ACHN (cell line): ENCODE measurements around the gene RIN1.
"Not testable (repeated sequence)": the region's sequence is repeated elsewhere in the genome, so short reads cannot be mapped to it uniquely, and the experiment has no call there.

ENCODE experiments used
- DNase-seq: peaks from one replicate; pipeline ENCODE4 v3.0.0-alpha.2; 2015
- in situ Hi-C: cut with HindIII; loops from 2 replicates; pipeline ENCODE4 v1.10.0; 2017; ENCODE audit warnings: low sequenced_read_pairs, low pct_ligation_motif_present, low pct_unique_long_range_greater_than_20kb

The RIN1 gene

DNA sequence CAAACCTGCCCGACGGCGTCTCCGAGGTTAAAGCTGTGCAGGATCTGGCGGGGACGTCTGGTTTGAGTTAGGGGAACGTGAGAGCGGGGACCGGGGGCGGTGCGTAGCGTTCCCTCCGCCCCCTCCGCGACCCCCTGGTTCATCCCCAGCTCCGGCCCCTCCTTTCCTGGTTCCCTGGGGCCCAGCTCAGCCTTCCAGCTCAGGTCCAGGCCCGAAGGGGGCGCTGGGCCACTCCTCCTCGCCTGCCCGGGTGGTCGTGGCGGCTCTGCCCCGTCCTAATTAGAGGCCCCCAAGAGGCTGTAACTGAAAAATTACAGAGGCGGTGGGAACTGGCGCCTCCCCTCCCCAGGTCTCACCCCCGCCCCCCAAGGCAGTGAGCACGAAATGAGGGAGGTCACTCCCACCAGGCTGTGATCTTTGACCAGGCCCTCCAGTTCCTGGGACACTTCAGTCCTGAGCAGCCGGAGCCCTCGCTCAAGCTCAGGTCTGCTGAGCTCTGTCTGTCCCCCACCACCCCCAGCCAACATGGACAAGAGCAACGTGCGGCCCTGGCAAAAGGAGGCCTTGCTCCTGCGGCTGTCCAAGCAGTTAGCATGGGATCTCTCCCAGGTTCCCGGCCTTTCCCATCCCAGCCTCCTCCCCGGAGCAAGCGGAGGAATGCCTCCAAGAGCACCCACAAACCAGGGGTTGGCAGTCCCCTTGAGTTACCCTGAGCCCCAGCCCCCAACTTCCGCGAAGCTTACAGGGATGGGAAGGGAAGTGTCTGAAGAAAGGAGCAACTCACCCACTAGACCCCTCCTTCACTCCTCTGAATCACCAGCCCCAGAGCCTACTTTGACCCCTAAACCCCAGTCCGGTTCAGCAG lies 22.7 kb downstream of the RIN1 start:
- no peak for DNase-seq
- in situ Hi-C loops, result no loop called here

DNA sequence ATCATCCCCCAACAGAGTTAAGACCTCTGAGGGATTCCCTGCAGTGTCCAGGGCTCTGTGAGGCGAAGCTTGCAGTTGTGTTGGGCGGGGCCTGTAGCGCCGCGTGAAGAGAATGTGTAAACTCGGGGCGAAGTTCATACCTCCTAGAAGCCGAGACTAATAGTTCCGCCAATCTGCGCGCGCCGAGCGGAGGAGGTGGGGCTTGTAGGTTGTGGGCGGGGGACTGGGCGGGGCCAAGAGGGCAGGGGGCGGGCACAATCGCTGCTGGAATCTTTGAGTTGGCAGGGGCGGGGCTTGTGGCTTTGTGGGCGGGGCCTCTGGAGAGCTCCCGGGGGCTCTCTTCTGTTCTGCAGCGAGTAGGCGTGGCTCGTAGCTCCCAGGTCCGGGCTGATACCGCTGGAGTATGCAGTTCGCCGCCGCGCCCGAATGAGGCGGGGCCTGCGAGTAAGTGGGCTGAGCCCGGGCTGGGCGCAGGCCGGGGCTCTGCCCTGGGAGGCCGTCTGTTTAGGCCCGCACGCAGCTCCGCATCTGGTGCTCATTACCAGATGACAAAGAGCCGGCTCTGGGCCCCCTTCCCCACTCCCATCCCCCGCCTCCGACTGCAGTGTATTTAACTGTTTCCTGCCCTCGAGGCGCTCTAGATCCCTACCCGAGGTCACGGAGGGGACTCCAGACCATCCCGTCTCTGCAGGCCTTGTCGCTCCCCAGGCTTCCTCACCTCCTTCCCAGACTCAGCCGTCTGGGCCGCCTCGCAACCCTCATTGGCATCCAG lies 23.5 kb downstream of the RIN1 start:
- in situ Hi-C loops, result no loop called here
- DNase-seq, result peak; percentile 96

DNA sequence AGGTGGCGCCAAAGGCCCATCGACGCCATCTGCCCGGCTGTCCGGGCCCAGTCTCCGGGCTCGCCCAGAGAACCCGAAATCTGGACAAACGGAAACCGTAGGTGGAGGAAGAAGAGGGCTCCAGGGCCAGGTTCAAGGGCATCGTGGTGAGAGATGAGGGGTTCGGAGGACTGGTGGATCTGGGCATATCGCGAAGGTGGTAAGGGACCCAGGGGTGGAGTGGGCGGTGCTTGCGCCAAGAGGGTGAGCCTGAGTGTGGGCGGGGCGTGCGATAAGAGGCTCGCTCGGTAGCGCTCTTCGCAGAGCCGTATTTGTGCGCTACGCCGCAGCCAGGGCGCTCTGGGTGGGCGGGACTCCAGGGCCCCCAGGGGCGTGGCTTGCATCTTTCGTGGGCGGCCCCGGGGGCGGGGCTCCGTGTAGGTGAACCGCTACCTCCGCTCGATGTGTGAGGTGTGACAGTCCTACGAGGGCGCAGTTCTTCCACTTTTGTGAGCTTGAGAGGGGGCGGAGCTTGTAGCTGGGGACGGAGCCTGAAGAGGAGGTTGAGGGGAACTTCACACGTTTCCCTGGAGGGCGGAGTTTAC lies 24.2 kb downstream of the RIN1 start:
- peak; percentile 91 for DNase-seq

DNA sequence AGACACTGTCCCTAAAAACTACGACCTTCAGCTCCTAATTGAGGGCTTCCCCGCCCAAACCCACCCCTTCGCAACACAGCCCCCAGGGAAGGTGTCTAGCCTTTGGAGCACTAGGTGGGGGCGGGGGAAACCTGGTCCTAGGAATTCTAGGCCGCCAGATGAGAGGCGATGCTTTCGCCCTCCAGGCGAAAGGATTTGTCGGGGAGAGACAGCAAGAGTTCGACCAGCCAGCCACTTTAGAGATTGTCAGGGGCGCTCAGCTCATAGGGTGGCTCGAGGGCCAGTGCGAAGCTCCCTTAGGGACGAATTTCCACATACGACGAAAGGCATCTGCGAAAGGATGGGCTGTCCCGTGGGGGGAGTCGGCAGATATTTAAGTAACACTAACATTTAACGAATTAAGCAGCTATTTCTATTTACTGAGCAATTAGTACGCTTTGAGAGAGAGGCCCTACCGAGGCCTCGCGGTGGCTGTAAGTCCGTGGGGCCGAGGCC lies 24.7 kb downstream of the RIN1 start:
- no peak for DNase-seq
- in situ Hi-C loops, result no loop called here

More for the DNA sequence above, 24.2 kb downstream of the RIN1 start:
- in situ Hi-C loops, result no loop called here

GRCh38 chr11:66310803-66311440 lies 25.3 kb downstream of the RIN1 start:
- DNase-seq, in situ Hi-C loops: not testable (repeated sequence)

GRCh38 chr11:66310324-66310723 lies 25.9 kb downstream of the RIN1 start:
- no peak for DNase-seq
- in situ Hi-C loops, result no loop called here

DNA sequence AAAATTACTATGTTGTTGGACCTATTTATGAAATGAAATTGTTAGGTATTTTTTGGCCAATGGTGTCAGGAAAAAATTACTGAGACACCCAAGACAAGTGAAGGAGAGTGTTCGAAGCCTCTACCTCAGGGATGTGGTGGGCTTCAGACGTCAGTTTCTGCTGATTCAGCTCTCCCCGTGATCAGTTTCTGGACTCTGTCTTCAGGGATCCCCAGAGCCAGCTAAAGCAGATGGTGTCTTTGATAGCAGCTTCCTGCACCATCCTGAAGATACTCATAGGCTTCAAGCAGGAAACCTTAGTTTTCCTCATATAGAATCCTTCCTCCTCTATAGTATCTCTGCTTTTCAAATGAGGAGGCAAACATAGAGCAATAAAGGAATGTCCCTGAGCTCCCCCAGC lies 26.8 kb downstream of the RIN1 start:
- in situ Hi-C loops, result no loop called here

GRCh38 chr11:66302656-66303055 lies 33.6 kb downstream of the RIN1 start:
- in situ Hi-C loops, result no loop called here
- DNase-seq, result no peak

More for the DNA sequence above, 26.8 kb downstream of the RIN1 start:
- no peak for DNase-seq

- in situ Hi-C loops, result no loop called here
- no peak for DNase-seq
Measured at GRCh38 chr11:66299186-66299585, 37.0 kb downstream of the RIN1 start.

- in situ Hi-C loops, result no loop called here
- no peak for DNase-seq
Measured at GRCh38 chr11:66297610-66298009, 38.6 kb downstream of the RIN1 start.

DNA sequence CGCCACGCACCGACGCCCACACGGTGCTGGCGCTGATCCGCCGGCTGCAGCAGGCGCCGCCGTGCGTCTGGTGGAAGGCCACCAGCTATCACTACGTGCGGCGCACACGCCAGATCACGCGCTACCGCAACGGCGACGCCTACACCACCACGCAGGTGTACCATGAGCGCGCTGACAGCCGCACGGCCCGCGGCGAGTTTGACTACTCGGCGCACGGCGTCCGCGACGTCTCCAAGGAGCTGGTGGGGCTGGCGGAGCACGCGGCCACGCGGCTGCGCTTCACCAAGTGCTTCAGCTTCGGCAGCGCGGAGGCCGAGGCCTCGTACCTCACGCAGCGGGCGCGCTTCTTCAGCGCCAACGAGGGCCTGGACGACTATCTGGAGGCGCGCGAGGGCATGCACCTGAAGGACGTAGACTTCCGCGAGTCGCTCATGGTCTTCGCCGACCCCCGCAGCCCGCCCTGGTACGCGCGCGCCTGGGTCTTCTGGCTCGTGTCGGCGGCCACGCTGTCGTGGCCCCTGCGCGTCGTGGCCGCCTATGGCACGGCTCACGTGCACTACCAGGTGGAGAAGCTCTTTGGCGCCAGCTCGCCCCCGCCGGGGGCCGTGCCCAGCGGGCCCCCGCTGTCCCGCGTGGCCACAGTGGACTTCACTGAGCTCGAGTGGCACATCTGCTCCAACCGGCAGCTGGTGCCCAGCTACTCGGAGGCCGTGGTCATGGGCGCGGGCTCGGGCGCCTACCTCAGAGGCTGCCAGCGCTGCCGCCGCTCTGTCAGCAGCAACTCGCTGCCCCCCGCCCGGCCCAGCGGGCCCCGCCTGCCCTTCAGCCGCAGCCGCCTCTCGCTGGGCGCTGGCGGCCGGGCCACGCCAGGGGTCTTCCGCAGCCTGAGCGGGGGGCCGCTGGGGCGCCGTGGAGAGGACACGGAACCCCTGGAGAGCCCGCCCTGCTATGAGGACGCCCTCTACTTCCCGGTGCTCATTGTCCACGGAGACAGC lies 41.3 kb downstream of the RIN1 start:
- no peak for DNase-seq
- in situ Hi-C loops, result no loop called here

DNA sequence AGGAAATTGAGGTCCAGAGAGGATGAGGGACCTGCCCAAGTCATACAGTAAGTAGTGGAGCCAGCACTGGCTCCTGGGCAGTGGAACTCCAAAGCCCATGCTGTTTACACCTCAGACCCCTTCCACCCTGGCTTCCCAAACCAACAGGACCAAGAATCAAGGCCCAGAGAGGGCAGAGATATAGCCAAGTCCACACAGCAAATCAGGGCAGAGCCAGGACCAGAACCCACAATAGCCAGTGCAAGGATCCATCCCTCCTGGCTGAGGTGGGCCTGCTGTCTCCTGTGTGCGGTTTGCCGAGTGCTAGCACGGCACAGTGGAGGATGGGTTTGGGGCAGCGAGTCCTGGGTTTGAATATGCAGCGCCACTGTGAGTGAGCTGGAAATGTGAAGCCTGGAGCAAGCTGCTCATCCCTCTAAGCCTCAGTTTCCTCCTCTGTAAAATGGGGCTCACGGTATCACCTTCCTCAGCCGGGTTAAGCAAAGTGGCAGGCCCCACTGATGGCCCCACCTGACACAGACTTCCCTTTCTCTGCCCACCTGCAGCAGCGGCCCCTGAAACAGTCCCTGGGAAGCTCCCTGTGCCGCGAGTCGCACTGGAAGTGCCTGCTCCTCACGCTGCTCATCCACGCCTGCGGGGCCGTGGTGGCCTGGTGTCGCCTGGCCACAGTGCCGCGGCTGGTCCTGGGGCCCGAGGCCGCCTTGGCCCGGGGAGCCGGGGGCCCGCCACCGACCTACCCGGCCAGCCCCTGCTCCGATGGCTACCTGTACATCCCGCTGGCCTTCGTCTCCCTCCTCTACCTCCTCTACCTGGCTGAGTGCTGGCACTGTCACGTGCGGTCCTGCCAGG lies 42.2 kb downstream of the RIN1 start:
- in situ Hi-C loops, result no loop called here
- no peak for DNase-seq

DNA sequence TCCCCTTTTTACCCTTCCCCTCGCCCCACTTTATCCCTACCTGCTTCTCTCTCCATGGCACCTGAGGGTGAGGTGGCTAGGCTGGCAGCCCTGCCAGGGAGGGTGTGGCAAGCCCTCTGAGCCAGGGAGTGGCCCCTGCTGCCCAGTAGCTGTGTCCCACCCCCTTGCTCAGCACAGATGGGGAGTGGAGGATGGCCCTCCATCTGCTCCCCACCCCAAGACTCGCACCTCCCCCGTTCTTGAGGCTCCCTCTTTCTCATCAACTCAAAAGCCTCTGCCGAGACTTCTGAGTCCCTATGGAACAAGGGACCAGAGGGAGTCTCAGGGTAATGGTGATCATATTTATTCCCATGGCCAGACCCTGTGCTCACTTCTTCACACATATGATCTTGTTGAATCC lies 42.9 kb downstream of the RIN1 start:
- in situ Hi-C loops, result no loop called here
- DNase-seq, result no peak

DNA sequence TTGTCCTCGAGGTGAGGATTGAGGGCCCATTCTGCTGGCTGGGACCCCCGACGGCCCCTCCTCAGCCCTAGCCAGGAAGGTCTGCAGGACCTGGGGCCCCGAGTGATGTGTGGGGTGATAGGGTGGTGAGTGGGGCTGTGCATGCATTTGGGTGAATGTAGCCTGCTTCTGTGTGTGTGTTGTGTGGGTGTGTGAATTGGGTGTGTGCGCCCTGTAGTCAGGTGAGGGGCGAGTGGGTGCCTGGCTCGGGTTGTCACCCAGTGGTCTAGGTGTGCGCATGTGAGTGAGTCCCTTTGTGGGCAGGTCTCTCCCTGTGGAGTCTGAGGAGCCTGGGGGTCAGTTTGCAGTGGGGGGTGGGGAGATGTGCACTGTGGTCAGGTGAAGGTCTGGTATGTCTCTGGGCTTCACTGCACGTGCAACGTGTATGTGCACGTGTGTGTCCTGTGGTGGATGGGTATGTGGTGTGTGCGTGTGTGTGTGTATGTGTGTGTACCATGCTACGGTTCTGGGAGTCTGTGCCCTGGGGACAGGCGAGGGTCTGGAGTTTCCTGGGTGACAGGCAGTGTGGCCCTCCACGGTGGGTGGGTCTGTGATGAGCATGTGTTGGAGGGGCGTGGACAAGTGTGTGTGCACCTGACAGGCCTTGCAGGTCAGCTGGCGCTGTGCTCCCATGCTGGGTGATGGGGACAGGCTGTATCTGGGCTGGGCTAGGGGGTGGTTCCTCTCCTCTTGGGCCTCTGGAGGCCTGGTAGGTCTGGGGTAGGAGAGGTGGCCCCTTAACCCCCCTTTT lies 43.5 kb downstream of the RIN1 start:
- in situ Hi-C loops, result no loop called here
- DNase-seq, result no peak

DNA sequence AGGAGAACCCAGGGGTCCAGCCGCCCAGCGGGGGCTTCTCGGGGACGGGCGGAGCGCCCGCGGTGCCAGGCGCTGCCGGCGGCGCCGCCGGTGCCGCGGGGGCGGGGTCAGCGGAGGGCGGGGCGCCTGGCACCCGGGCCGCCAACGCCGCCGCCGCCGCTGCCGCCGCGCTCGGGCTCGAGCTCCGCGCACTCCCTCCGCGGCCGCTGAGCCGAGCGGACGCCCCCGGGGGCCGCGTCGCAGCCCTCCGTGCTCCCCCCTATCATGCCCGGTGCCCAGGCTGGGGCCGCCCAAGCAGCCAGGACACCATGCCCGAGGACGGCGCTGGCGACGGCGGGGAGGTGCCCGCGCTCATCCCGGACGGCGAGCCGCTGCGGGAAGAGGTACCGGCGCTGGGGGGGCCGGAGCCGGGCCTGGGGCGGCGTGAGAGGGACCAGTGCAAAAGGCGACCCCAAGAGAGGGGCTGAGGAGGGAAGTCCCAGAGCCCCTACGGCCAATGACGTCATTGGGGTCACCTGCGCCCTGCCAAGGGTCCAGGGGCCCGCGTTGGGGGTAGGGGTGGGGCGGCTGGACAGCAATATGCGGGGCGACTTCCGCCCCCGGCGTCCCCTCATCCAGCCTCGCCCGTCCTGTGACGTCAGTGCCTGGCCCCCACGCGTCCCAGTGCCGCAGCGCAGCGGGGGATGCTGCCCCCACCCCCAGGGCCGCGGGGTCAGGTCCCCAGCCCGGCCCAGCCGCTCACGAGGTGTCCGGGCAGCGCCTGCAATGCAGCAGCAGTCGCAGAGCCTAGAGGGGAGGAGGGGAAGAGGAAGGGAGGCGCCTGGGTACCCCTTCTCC lies 44.3 kb downstream of the RIN1 start, which contains the start of gene TMEM151A:
TSS of gene TMEM151A (plus strand) at position 189 of the 837 bp plus-strand sequence. CDS start at position 309, 120 bp downstream.
- DNase-seq, result no peak
- in situ Hi-C loops, result no loop called here
